ENCODE data around the gene CHIA.

CHIA gene

GRCh38 chr1:111364690-111365089 lies 74.0 kb downstream of the CHIA start:
- DNase-seq (ENCODE audit: low read depth in 3 of 3) = no peak

- DNase-seq (ENCODE audit: low read depth in 3 of 3) = no peak
Observed at GRCh38 chr1:111366256-111366655, 75.6 kb downstream of the CHIA start.

DNA sequence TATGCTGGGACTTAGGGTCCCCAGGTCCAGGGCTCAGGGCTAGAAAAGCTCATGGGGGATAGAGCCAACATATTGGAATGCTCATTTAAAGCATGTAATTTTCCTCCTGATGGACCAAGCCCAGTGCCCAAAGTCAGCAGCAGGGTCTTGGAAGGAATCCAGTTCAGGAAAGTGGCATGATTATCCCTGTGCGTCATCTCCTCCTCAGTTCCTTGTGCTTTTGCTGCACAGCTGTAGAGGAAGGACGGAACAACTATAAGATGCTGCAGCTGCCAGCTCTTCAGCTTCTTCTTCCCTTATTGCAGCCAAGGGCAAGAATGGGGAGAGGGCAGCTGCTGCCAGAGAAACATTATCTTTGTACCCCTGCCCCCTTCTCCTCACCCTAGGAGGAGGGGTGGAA lies 78.5 kb downstream of the CHIA start:
- DNase-seq (ENCODE audit: low read depth in 3 of 3) = no peak

GRCh38 chr1:111369645-111370044 lies 79.0 kb downstream of the CHIA start:
- no peak for DNase-seq (ENCODE audit: low read depth in 3 of 3)

Data from stimulated activated CD4-positive, alpha-beta T cell treated with anti-CD3 and anti-CD28 coated beads, TNF-alpha, amount 100 ng/mL, for 4 hours (primary cell).